ENCODE measurements around the gene TIGD1. TPM values are rescaled to one million over a fixed set of nuclear protein-coding genes. Genes with fewer than 3 reads are reported as not detected.

The TIGD1 gene
- total RNA-seq, 1 experiment from 2014 or later: 6.0 TPM

DNA sequence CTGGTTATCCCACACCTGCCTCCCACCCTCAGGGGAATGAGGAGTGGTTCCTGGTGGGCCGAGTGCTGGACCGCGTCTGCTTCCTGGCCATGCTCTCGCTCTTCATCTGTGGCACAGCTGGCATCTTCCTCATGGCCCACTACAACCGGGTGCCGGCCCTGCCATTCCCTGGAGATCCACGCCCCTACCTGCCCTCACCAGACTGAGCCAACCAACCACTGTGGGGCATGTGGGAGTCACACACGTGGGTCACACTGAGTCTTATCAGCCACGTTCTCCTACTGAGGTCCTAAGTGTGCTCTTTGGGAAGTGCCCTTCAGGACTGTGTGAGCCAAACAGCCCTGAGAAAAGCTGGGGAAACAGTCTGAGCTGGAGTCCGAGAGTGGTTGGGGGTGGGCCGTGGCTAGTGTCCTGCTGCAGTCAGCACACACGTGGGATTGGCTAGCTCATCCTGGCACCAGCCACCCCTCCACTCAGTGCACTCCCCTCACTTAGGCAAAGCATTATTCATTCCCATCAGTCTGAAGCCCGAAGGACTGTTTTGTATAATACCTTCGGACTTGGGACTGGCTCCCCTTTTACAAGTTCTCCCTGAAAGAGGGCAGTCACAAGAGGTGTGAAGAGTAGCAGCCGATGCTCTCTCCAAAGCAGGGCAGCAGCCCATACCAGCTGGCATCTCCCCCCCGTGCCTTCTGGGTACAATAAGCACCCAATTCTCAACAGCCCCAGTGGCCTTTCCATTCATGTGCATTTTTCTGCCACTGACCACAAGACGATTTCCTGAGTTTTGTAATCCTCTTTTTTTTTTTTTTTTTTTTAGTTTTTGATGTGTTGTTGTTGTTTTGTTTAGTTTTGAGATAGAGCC is 4.6 kb downstream of the TIGD1 start:
- CTCF ChIA-PET: no interaction called here
- no peak overlapping the region for H3K9ac ChIP-seq (ENCODE audit: low read length)
- H3K9me3 ChIP-seq (ENCODE audit: control insufficient read depth in 1 of 2, insufficient read depth in 1 of 2, low read depth in 1 of 2, low read length in 2 of 2): no peaks in the 10 kb centered on the region; a peak in 1 of 4 replicates
- no peak overlapping the region for H3K27ac ChIP-seq (ENCODE audit: low read depth, low read length)
- BruUV-seq (replicated peaks): no TSS peak
- peaks cover 2 to 12% of the 10 kb centered on the region in 2 experiments; a peak in 2 of 4 replicates for H3K36me3 ChIP-seq (ENCODE audit: control insufficient read depth in 1 of 2, insufficient read depth in 2 of 2, low read length in 2 of 2)
- intact Hi-C loops (cut with micrococcal nuclease): no loop called here
- H4K20me1 ChIP-seq (ENCODE audit: insufficient read depth): no peaks in the 10 kb centered on the region
- H3K9me2 ChIP-seq (ENCODE audit: insufficient read depth): no peaks in the 10 kb centered on the region
- POLR2A ChIA-PET: no interaction called here
- peaks cover 31% of the 10 kb centered on the region for H3K79me2 ChIP-seq (ENCODE audit: insufficient read depth, low read length)
- RAD21 ChIA-PET (ENCODE audit: low non-redundant PET in 1 of 2, low total read pairs in 2 of 2, uncharacterized antibody in 2 of 2, unreplicated experiment in 2 of 2): no interaction called here
- no peak overlapping the region for H2AFZ ChIP-seq (ENCODE audit: low read depth, low read length, poor library complexity, severe bottlenecking)
- no peak overlapping the region for H3K4me2 ChIP-seq (ENCODE audit: low read length)
- no peak for DNase-seq (ENCODE audit: low read depth, low spot score)
- no peak overlapping the region for H3K4me3 ChIP-seq (replicated peaks in 1 of 2; ENCODE audit: low read depth in 1 of 2, low read length in 2 of 2)
- peaks cover 0 to 7% of the 10 kb centered on the region in 2 experiments; a peak in 2 of 4 replicates for H3K4me1 ChIP-seq (ENCODE audit: control insufficient read depth in 1 of 2, insufficient read depth in 2 of 2, low read length in 2 of 2)
- TF ChIP-seq JUND (IDR thresholded peaks at IDR 0.05): no peak
- TF ChIP-seq EZH2 (IDR thresholded peaks at IDR 0.05): no peak
- no peak for TF ChIP-seq POLR2A (IDR thresholded peaks at IDR 0.05; ENCODE audit: borderline replicate concordance, extremely low read depth, insufficient read depth, insufficient read length)
- TF ChIP-seq, protein P1, sequence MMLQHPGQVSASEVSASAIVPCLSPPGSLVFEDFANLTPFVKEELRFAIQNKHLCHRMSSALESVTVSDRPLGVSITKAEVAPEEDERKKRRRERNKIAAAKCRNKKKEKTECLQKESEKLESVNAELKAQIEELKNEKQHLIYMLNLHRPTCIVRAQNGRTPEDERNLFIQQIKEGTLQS (IDR thresholded peaks at IDR 0.05): no peak
- no peak for TF ChIP-seq YY1 (IDR thresholded peaks at IDR 0.05; ENCODE audit: extremely low read depth, insufficient replicate concordance, low read depth, low read length)
- no peak for TF ChIP-seq SRF (IDR thresholded peaks at IDR 0.05; ENCODE audit: low read depth)
- TF ChIP-seq EZH2phosphoT487 (IDR thresholded peaks at IDR 0.05; ENCODE audit: borderline replicate concordance): no peak
- TF ChIP-seq, protein P2, sequence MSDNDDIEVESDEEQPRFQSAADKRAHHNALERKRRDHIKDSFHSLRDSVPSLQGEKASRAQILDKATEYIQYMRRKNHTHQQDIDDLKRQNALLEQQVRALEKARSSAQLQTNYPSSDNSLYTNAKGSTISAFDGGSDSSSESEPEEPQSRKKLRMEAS (IDR thresholded peaks at IDR 0.05): no peak
- TF ChIP-seq, protein P3, sequence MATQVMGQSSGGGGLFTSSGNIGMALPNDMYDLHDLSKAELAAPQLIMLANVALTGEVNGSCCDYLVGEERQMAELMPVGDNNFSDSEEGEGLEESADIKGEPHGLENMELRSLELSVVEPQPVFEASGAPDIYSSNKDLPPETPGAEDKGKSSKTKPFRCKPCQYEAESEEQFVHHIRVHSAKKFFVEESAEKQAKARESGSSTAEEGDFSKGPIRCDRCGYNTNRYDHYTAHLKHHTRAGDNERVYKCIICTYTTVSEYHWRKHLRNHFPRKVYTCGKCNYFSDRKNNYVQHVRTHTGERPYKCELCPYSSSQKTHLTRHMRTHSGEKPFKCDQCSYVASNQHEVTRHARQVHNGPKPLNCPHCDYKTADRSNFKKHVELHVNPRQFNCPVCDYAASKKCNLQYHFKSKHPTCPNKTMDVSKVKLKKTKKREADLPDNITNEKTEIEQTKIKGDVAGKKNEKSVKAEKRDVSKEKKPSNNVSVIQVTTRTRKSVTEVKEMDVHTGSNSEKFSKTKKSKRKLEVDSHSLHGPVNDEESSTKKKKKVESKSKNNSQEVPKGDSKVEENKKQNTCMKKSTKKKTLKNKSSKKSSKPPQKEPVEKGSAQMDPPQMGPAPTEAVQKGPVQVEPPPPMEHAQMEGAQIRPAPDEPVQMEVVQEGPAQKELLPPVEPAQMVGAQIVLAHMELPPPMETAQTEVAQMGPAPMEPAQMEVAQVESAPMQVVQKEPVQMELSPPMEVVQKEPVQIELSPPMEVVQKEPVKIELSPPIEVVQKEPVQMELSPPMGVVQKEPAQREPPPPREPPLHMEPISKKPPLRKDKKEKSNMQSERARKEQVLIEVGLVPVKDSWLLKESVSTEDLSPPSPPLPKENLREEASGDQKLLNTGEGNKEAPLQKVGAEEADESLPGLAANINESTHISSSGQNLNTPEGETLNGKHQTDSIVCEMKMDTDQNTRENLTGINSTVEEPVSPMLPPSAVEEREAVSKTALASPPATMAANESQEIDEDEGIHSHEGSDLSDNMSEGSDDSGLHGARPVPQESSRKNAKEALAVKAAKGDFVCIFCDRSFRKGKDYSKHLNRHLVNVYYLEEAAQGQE (IDR thresholded peaks at IDR 0.05; ENCODE audit: low read depth): no peak
- TF ChIP-seq TCF7L2 (IDR thresholded peaks at IDR 0.05; ENCODE audit: borderline replicate concordance, extremely low read depth, insufficient read depth, insufficient read length): no peak
- no peaks in the 10 kb centered on the region for H3K27me3 ChIP-seq (ENCODE audit: insufficient read depth, low read length)
- no peak for ATAC-seq
